WTC11 (cell line): ENCODE measurements around the gene NR5A1.

Experiments used
- GTF2I ChIP-seq: fragments of 250-450 bp; sonication (Bioruptor Pico); conservative IDR thresholded peaks from 2 replicates; pipeline ENCODE4 v1.4.0; 2021; ENCODE audit warnings: mild to moderate bottlenecking
- NR1H2 ChIP-seq: sonication (generic); formaldehyde crosslinking; IDR thresholded peaks from 2 replicates; pipeline ENCODE4 v1.9.0; 2021; ENCODE audit warnings: mild to moderate bottlenecking, moderate library complexity, missing genetic modification reagents
- TEAD4 ChIP-seq: sonication (generic); formaldehyde crosslinking; IDR thresholded peaks from 2 replicates; pipeline ENCODE4 v1.8.0; 2022; ENCODE audit warnings: mild to moderate bottlenecking, missing genetic modification reagents
- TP53 ChIP-seq: sonication (generic); formaldehyde crosslinking; IDR thresholded peaks from 2 replicates; pipeline ENCODE4 v1.8.1; 2023; ENCODE audit warnings: mild to moderate bottlenecking, missing genetic modification reagents
- ZNF121 ChIP-seq: sonication (generic); formaldehyde crosslinking; IDR thresholded peaks from 2 replicates; pipeline ENCODE4 v1.8.0; 2023; ENCODE audit warnings: missing genetic modification reagents
- ZNF138 ChIP-seq: sonication (generic); formaldehyde crosslinking; conservative IDR thresholded peaks from 2 replicates; pipeline ENCODE4 v1.8.1; 2022; ENCODE audit warnings: mild to moderate bottlenecking, moderate library complexity, missing genetic modification reagents
- TF ChIP-seq, protein P1 (sequence below): fragments of 200-600 bp; IDR thresholded peaks from 2 replicates; pipeline ENCODE4 v1.8.0; 2022; ENCODE audit warnings: antibody characterized with exemption
- TF ChIP-seq, protein P2 (sequence below): sonication (generic); formaldehyde crosslinking; conservative IDR thresholded peaks from 2 replicates; pipeline ENCODE4 v1.8.1; 2022; ENCODE audit warnings: mild to moderate bottlenecking, missing genetic modification reagents
- TF ChIP-seq, protein P3 (sequence below): fragments of 250-450 bp; sonication (Bioruptor Pico); IDR thresholded peaks from 2 replicates; pipeline ENCODE4 v1.9.0; 2021; ENCODE audit warnings: moderate library complexity, mild to moderate bottlenecking, inconsistent platforms, borderline replicate concordance

DNA sequence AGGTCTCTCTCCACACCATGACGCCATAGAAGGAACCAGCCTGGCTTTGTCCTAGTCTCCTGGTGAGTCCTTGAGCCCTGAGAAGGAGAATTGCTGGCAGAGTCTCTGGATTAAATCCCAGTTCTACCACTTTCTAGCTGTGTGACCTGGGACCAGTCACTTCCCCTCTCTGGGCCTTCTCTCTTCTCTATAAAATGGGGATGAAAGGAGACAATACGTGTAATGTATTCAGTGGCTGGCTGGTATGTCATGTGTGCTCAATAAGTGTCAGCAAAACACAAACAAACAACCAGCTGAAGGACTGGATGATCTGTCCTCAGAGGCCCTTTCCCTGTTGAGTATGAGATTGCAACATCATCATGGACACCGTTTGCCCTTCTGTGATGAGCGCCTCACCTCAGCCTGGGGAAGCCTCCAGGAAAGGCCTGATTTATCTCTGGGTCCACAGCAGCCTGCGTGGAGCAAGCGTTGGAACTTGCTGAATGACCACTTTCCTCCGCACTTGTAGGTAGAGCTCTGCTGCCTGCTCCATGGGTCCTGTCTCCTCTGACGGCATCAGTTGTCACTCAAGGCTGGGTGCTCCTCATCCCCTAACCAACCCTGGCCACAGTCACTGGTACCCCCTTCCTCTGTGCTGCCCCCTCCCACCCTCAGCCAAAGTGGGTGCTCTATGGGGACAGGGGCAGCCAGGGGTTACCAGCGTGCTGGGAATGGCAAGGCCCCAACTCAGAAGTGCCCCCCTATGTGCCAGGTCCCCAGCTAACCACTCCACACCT, 3.6 kb upstream of the NR5A1 start:
- TF ChIP-seq NR1H2 (no peak), GTF2I (CRISPR knock-in tag) (no peak), ZNF121 (CRISPR knock-in tag) (no peak), ZNF138 (CRISPR knock-in tag) (no peak), TEAD4 (CRISPR knock-in tag) (no peak), TP53 (CRISPR knock-in tag) (no peak)
- TF ChIP-seq, protein P1, sequence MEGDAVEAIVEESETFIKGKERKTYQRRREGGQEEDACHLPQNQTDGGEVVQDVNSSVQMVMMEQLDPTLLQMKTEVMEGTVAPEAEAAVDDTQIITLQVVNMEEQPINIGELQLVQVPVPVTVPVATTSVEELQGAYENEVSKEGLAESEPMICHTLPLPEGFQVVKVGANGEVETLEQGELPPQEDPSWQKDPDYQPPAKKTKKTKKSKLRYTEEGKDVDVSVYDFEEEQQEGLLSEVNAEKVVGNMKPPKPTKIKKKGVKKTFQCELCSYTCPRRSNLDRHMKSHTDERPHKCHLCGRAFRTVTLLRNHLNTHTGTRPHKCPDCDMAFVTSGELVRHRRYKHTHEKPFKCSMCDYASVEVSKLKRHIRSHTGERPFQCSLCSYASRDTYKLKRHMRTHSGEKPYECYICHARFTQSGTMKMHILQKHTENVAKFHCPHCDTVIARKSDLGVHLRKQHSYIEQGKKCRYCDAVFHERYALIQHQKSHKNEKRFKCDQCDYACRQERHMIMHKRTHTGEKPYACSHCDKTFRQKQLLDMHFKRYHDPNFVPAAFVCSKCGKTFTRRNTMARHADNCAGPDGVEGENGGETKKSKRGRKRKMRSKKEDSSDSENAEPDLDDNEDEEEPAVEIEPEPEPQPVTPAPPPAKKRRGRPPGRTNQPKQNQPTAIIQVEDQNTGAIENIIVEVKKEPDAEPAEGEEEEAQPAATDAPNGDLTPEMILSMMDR: no peak
- TF ChIP-seq, protein P2, sequence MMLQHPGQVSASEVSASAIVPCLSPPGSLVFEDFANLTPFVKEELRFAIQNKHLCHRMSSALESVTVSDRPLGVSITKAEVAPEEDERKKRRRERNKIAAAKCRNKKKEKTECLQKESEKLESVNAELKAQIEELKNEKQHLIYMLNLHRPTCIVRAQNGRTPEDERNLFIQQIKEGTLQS (CRISPR knock-in tag): no peak
- TF ChIP-seq, protein P3, sequence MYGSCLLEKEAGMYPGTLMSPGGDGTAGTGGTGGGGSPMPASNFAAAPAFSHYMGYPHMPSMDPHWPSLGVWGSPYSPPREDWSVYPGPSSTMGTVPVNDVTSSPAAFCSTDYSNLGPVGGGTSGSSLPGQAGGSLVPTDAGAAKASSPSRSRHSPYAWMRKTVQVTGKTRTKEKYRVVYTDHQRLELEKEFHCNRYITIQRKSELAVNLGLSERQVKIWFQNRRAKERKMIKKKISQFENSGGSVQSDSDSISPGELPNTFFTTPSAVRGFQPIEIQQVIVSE (CRISPR knock-in tag): no peak
